ES-I3 (cell line): Measurements from ENCODE around the gene SSTR3.
"Not testable (repeated sequence)": the region's sequence is repeated elsewhere in the genome, so short reads cannot be mapped to it uniquely, and the experiment has no call there.

Experiments used
- H3K36me3 ChIP-seq: 2 replicates; pipeline ENCODE4 v1.6.1; 2013; ENCODE audit warnings: mild to moderate bottlenecking, low read length, control low read depth, moderate library complexity; ENCODE audit not compliant: insufficient read depth
- H3K4me1 ChIP-seq: 2 replicates; pipeline ENCODE4 v1.6.1; 2013; ENCODE audit warnings: mild to moderate bottlenecking, control low read depth, low read length; ENCODE audit not compliant: insufficient read depth
- H3K9ac ChIP-seq: 2 replicates; pipeline ENCODE4 v1.6.1; 2013; ENCODE audit warnings: low read depth, mild to moderate bottlenecking, low read length, moderate library complexity
- H3K9me3 ChIP-seq: 2 replicates; pipeline ENCODE4 v1.6.1; 2013; ENCODE audit warnings: mild to moderate bottlenecking, low read length, moderate library complexity; ENCODE audit not compliant: control insufficient read depth, insufficient read depth

SSTR3 gene

GRCh38 chr22:37212174-37212906 is at the start of gene SSTR3:
SSTR3 (minus strand) TSS chr22:37212477; CDS start chr22:37207803, 4,674 bp downstream.
- Histone ChIP-seq H3K9me3 (no peaks in the 10 kb centered on the region), H3K36me3 (no peaks in the 10 kb centered on the region), H3K9ac (0 out of 2 replicates have a peak within 1 kb of the TSS, but pooled peaks have one; percentile 3), H3K4me1 (no peaks in the 10 kb centered on the region; the same call in 1 of the 2 replicates)

GRCh38 chr22:37260901-37261336 is 48.6 kb upstream of the SSTR3 start:
- H3K36me3 ChIP-seq: no peaks in the 10 kb centered on the region
- H3K9ac ChIP-seq: no peak overlapping the region
- H3K4me1 ChIP-seq: peaks cover 10% of the 10 kb centered on the region; the same call in 1 of the 2 replicates
- peaks cover 6% of the 10 kb centered on the region; the same call in 1 of the 2 replicates for H3K9me3 ChIP-seq

GRCh38 chr22:37260155-37260795 is 48.0 kb upstream of the SSTR3 start:
- Histone ChIP-seq H3K9ac (no peak overlapping the region), H3K4me1 (peaks cover 11% of the 10 kb centered on the region; the same call in 1 of the 2 replicates), H3K9me3 (peaks cover 6% of the 10 kb centered on the region; the same call in 1 of the 2 replicates), H3K36me3 (no peaks in the 10 kb centered on the region)

GRCh38 chr22:37259540-37260029 is 47.3 kb upstream of the SSTR3 start:
- Histone ChIP-seq H3K36me3 (no peaks in the 10 kb centered on the region), H3K9me3 (peaks cover 6% of the 10 kb centered on the region; the same call in 1 of the 2 replicates), H3K9ac (peak overlapping the region; percentile 30; the same call in 1 of the 2 replicates)

GRCh38 chr22:37258753-37259401 is 46.6 kb upstream of the SSTR3 start:
- Histone ChIP-seq H3K9ac (peak overlapping the region; percentile 30; the same call in 1 of the 2 replicates), H3K4me1 (peaks cover 15% of the 10 kb centered on the region; the same call in 1 of the 2 replicates), H3K9me3 (no peaks in the 10 kb centered on the region), H3K36me3 (no peaks in the 10 kb centered on the region)

More at GRCh38 chr22:37259540-37260029, 47.3 kb upstream of the SSTR3 start:
- H3K4me1 ChIP-seq: peaks cover 15% of the 10 kb centered on the region; the same call in 1 of the 2 replicates

GRCh38 chr22:37258005-37258752 is 45.9 kb upstream of the SSTR3 start:
- no peaks in the 10 kb centered on the region for H3K9me3 ChIP-seq
- H3K36me3 ChIP-seq: no peaks in the 10 kb centered on the region
- peaks cover 15% of the 10 kb centered on the region; the same call in 1 of the 2 replicates for H3K4me1 ChIP-seq
- no peak overlapping the region; the same call in 1 of the 2 replicates for H3K9ac ChIP-seq

GRCh38 chr22:37256075-37256726 is 43.9 kb upstream of the SSTR3 start:
- Histone ChIP-seq H3K36me3 (no peaks in the 10 kb centered on the region), H3K9ac (no peak overlapping the region), H3K9me3 (no peaks in the 10 kb centered on the region), H3K4me1 (peaks cover 15% of the 10 kb centered on the region; the same call in 1 of the 2 replicates)

GRCh38 chr22:37255558-37256006 is 43.3 kb upstream of the SSTR3 start:
- H3K9ac ChIP-seq: no peak overlapping the region
- no peaks in the 10 kb centered on the region for H3K9me3 ChIP-seq
- H3K4me1 ChIP-seq: peaks cover 15% of the 10 kb centered on the region; the same call in 1 of the 2 replicates
- H3K36me3 ChIP-seq: no peaks in the 10 kb centered on the region

GRCh38 chr22:37254867-37255233 is 42.6 kb upstream of the SSTR3 start:
- Histone ChIP-seq H3K9me3 (no peaks in the 10 kb centered on the region), H3K36me3 (no peaks in the 10 kb centered on the region), H3K9ac (no peak overlapping the region), H3K4me1 (peaks cover 15% of the 10 kb centered on the region; the same call in 1 of the 2 replicates)

GRCh38 chr22:37254209-37254866 is 42.1 kb upstream of the SSTR3 start:
- Histone ChIP-seq H3K36me3 (no peaks in the 10 kb centered on the region), H3K4me1 (peaks cover 15% of the 10 kb centered on the region; the same call in 1 of the 2 replicates), H3K9ac (no peak overlapping the region), H3K9me3 (no peaks in the 10 kb centered on the region)

- H3K36me3 ChIP-seq: no peaks in the 10 kb centered on the region
- H3K9ac ChIP-seq: no peak overlapping the region
- no peaks in the 10 kb centered on the region for H3K9me3 ChIP-seq
- H3K4me1 ChIP-seq: peaks cover 8% of the 10 kb centered on the region; the same call in 1 of the 2 replicates
Observed at GRCh38 chr22:37253126-37253660, 40.9 kb upstream of the SSTR3 start.

GRCh38 chr22:37251836-37252235 is 39.6 kb upstream of the SSTR3 start:
- H3K9me3 ChIP-seq, H3K9ac ChIP-seq, H3K4me1 ChIP-seq, H3K36me3 ChIP-seq: not testable (repeated sequence)
